OCI-M2 (cell line): Measurements from ENCODE around the gene MGAT4C.

Experiments used
- DNase-seq: peaks from one replicate; lab custom pipeline; 2025; ENCODE audit not compliant: unreplicated experiment; lab: John Stamatoyannopoulos, UW

MGAT4C gene

DNA sequence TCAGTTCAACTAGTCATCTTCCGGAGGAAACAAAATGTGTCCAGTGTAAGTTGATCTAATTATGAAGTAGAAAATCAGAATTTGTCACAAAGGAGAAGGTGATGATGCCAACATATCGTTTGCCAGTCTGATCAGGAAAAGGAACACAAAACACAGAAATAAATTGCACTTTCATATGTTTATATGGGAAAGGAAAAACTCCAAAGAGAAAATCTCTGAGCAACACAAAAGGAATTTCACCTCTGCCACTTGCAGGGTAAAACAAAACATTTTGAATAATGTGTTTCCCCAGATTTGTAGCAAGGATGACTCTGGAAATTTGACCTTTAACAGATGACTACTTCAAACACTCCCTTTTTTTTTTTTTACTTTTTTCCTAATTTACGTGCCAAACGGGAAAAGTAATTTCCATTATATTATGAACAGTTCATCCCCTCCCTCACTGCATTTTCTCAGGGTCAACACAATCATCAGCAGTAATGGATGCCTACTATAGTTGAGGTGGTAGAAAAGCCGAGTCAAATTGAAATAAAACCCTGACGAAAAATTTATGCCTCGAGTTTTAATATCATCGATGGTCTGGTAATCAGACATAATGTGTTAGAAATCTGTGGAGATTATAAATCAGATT is 25.6 kb downstream of the MGAT4C start:
- no peak for DNase-seq

DNA sequence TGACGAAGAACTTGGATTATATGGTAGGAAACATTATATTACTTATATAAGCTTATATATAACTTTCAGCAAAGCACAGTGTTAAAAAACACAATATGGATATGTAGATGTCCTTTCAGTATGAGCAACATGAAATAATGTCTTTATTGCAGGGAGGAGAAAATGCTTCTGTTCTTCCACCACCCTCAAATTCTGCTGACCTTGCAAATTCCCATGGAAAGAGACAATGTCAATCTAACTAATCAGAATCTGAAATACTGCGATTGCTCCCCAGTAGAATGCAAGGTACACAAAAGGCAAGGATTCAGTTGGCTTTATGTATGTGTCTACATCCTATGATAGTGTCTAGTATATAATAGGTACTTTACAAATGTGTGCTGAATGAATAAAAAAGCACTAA is 26.4 kb downstream of the MGAT4C start:
- DNase-seq: no peak

DNA sequence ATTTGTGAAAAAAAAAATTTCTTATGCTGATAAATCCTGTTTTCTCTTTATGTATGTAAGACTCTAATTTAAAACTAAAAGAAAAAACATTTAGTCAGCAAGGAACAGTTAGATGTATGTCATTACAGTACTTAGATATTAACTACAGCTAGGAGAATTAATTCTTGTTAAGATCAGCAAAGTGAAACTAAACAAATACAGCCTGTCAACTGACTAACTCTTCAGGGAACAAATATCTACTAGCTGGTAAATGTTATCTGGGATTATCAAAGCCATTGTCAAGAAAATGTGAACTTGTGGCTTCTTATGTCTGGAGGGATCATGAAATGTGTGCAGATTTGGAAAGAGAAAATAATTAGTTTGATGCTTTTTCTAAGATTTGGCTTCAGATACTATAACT is 27.5 kb downstream of the MGAT4C start:
- DNase-seq: no peak

DNA sequence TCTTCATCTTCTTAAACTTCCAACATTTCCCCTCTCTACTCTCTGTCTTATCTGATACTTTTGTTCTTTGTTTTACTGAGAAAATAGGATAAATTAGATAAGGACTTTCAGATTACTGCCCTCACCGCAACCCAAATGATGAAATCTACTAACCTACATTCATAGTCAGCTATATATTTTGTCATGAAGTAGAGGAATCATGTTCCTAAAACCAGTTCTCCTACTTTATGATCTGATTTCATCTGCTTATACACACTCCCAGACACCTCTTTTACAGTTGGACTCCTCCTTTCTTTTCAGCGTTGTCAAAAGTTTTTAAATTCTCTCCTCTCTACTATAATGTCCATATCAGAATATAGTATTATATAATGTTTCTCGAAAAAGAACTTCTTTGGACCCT is 29.7 kb downstream of the MGAT4C start:
- no peak for DNase-seq

DNA sequence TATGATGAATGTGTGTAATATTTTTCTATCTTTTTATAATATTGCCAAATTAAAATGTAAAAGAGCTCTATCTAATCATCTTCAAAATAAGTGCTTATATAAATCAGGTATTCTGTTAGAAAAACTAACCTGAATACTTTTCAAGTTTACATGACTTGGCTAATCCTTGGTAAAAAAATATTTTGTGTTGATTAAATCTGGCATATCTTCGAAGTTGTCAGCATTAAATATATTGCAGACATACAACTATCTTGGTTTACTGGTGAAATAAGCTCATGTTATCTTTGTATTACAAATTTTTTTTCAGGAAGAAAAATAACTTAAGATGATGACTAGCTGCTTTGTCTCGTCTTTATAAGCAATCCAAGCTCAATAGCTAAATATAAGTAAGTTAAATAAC is 39.6 kb downstream of the MGAT4C start:
- no peak for DNase-seq

DNA sequence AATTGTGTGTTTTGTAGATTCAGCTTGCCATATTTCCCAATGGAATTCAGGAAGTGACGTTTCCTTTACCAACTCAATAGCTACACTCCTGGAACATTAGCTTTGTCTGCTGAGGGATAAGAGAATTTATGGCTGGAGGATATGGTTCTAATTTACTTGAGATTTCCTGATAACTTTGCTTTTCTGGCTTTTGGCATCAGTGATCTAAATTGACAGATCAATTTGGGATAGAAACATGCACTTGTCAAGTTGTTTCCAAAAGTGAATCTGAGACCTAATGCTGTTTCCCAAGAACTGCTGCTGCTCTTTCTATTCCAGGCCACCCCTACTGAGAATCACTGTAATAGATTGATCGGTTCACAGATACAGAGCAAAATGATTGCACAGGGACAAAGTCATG is 43.2 kb downstream of the MGAT4C start:
- DNase-seq: no peak

DNA sequence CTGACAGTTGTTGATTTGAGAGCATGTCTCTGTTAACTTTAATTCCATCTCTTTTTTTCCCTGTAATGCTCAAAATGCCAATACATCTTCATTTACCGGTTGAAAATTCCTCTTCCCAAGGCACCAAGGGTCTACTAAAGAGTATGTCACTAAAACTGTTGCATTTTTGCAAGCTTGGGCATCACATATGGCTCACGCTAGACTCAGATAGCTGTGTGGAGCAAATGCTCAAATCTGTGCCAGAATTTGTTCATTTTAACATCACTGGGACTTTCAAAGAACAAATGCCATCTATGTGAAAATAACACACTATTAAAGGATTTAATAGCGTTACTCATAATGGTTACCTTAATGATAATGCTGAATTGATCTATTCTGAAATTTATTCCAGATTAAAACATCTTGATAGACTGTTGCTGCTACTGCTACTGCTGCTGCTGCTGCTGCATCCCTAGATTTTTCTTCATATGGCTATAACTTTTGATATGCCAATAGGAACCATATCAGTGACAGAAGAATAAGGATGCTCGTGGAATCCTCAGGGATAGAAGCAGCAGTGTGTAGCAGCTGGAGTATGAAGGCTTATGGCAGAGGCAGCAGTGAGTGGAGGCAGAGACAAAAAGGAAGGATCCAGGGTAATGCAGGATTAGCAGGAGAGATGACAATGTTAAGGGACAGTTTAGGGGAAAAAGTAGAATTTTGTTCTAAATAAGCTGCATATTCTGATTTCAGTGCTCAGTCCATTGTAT is 57.3 kb downstream of the MGAT4C start:
- no peak for DNase-seq

DNA sequence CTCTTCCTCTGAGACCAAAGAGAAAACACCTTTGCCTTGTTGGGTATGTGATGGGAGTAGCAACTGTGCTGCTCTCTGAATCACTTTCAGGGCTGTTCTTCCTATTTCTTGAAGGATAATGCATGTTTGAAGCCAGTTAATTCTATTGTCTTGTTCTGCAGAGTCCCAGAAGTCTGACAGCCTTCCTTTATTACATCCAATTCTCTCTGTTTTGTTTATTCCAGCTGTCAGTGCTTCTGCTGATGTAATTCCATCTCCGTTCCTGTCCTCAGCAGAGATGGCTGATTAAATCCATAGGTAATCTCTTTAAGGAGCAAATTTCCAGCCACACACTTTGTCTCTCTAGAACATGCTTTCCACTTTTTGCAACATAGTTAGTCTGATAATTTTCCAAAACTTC is 59.7 kb downstream of the MGAT4C start:
- DNase-seq: no peak

DNA sequence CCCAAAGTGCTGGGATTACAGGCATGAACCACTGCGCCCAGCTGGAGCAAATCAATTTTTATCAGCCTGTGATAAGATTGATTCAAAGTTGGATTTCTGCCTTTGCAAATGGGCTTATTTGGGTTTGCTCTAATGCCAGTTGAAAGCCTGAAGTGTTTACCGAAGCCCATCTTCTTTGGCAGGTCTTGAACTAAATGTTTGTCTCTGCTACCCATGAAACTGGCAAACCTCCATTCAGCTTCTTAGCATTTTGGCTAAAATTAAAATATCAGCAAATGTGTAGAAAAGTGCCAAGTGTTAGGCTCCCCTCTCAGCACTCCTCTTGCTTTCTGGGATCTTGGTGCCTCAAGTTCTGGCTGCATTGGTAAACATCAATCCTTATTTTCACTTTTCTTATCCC is 61.5 kb downstream of the MGAT4C start:
- DNase-seq: no peak

DNA sequence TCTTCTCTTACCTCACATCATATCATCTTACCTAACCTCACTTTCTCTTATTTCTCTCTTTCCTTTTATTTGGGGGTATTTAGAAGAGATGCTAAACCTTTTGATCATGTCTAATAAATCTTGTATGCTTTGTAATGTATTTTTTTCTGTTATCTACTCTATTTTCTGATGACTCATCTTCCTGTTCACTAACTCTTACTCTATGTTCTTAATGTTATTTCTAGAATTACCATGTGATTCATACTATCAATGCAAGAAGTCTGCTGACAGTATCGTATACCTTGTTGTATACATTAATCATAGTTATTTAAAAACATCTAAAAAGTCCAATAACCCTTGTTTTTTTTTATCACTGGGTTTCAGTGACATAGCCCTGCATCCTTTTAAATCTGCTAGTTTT is 62.3 kb downstream of the MGAT4C start:
- DNase-seq: no peak

DNA sequence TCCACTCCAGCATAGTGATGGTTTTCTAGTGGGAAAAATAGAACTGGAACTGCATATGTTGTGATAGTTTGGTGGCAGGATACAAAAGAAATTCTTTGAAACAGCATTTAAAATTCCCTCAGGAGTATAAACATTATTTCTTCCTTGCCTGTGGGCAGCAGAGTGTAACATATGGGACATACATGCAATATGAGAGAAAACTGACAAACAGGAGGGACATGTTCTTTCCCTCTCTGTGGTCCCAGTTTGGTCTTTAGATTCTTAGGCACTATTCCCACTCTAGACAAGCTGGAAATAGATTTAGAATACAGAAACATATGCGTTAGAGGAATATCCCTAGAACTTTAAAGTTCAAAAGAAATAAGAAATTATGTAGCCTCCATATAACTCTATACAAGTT is 68.0 kb downstream of the MGAT4C start:
- DNase-seq: no peak

DNA sequence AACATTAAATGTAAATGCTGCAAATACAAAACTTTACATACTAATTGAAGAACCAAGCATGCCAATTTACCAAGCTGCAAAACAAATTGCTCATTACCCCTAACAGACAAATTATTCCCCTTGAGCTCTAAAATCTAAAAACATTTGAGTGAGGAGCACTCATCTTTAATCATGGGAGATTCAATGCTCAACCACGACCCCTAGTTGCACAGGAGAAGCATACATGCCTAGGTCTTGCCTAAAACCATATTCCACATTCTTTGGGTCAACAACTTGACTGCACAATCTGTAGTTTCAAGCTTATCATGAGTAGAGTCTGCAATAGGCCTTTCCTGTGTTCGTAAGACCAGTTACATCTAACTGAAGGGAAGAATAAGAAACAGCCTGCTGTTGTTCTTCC is 69.7 kb downstream of the MGAT4C start:
- DNase-seq: no peak

DNA sequence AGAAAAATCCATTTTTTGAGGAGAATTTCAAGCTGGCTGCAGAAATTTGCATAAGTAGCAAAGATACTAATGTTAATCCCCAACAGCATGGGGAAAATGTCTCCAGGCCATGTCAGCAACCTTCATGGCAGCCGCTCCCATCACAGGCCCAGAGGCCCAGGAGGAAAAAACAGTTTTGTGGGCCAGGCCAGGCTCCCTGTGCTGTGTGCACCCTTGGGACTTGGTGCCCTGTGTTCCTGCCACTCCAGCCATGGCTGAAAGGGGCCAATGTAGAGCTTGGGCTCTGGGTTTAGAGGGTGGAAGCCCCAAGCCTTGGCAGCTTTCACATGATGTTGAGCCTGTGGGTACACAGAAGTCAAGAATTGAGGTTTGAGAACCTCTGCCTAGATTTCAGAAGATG is 76.3 kb downstream of the MGAT4C start:
- no peak for DNase-seq

DNA sequence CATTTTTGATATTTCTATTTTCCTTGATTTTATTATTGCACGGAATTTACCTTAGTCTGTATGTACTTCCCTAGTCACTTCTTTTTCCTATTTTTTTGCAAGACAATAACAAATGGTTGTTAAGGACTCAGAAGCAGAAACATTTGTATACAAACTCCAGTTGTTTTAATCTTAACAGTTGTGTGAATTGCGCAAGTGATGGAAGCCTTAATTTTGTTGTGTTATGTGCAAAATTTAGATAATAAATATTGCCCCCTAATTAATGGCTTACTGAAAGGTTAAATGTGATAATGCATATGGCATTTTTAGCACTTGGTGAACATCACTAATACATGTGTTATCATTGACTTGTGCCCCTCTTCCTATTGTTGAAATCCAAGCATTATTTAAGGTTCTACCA is 82.0 kb downstream of the MGAT4C start:
- DNase-seq: no peak

DNA sequence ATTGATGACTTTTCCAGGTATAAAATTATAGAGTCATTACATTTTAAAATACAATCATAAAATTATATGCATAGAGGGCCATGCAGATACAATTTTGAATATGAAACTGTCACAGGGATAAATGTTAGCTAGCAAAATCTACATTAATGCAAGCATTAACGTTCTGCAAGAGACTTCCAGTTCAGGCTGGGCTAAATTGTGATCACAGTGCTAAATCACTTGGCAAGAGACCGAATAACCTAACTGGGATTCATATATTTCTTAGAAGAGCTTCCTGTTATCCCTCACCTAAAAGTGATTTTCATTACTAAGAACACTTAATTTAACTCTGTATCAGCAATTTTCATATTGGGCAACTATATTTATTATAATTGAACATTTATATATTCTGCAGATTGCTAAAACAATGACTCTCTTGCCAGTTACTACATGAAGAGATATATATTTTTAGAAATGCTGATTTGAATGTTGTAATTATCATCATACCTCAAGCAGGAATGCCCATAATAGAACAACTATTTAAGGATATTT is 83.2 kb downstream of the MGAT4C start:
- DNase-seq: no peak

DNA sequence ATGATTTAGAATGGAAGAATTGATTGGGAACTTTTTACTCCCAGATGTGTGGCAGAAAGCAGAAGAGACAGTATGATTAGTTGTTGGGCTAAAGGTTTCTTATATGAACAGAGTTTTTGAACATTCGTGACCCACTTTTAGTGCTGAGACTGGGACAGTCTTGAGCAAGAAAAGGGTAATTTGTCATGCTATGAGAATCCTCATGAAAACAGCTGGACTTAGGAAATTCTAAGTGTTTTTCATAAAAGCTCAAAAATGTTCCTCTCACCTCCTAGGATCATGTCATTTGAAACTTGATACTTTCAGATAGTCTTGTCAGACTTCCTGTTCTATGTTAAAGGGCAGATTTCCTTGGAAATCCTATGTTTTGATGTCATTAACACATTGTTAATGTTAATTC is 86.1 kb downstream of the MGAT4C start:
- no peak for DNase-seq

DNA sequence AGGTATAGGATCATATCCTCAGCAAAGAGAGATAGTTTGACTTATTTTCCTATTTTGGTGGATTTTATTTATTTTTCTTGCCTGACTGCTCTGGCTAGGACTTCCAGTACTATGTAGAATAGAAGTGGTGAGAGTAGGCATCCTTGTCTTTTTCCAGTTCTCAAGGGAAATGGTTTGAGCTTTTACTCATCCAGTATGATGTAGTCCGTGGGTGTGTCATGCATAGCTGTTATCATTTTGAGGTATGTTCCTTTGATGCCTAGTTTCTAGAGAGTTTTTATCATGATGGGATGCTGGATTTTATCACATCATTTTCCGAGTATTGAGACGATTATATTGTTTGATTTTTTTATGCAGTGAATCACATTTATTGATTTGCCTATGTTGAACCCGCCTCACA is 97.2 kb downstream of the MGAT4C start:
- DNase-seq: no peak

DNA sequence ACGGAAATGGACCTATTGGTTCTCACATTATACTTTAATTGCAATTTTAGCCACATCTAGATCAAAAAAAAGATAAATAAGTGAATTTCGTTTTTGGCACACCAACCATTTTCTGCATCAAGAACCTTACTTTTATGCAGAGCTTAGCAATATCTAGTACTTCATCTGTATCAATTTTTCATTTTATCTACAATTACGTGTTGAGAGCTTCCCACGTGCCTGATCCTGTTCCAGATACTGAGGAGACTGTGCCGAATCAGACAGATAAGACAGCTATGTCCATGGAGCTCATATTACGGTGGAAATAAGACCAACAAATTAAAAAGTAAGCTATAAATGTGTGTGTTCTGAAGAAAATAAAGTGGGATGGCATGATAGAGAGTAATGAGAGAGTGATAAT is 101.6 kb downstream of the MGAT4C start:
- DNase-seq: no peak

DNA sequence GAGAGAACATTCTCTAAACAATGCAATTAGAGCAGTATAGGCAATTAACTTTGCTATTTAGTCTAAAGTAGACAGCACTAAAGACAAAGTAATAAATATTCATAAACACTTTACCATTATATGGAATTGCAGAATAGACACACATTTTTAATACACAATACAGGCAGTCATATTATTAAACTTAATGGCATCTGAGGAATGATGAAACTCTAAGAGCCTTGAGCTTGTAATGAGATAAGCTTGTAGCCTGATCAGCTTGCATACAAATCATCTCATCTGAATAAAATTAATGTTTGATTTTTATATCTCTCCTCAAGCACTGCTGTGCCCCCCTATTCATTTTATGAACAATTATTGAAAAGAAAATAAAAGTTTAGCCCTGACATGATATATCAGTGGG is 107.6 kb downstream of the MGAT4C start:
- no peak for DNase-seq

DNA sequence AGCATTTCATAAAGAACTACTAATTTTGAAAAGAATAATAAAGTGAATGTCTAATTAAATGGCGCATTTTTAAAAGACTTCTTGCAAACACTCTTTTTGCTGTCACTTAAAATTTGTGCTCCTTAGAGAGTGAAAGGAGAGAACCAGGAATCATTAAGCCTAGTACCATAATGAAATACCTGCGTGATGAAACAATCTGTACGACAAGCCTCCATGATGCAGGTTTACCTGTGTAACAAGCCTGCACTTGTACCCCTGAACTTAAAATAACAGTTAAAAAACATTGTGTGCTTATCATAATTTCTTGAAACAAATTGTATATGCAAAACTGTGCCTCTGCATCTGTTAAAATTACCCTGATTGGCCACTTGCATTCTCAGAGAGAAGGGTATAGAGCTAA is 108.1 kb downstream of the MGAT4C start:
- DNase-seq: no peak

DNA sequence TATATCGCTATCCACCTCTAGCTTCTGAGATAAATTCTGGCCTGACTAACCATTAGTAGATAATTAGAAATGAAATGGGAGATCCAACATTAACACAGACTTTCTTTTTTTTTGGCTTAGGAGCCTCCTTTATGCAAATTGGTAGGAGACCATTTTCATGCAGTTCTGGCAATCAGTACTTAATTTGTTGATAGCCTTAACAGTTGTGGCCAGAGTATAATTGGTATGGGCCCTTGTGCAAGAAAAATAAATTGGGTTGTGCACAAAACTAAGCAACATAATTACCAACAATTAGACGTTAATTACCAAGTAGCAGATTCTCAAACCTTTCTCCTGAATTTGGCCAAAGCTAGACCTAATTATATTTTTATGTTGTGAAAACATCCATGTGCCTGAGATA is 111.0 kb downstream of the MGAT4C start:
- DNase-seq: no peak

DNA sequence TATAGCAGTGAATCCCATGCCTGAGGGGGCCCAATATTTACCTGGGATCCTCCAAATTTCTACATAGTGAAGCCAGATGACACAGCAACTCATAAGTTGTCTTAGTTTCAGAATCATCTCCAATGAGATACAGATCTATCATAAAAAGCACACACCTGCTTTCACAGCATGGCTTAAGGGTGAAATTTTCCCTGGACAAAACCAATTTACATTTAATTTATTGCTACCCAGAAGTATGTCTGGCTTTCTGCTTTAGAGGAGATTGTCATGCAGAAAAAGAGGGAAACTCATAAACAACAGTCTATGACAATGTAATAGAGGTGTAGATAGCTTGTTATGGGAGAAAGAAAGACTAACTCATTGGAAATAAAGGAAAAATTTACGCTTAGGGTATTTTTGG is 113.0 kb downstream of the MGAT4C start:
- DNase-seq: no peak

DNA sequence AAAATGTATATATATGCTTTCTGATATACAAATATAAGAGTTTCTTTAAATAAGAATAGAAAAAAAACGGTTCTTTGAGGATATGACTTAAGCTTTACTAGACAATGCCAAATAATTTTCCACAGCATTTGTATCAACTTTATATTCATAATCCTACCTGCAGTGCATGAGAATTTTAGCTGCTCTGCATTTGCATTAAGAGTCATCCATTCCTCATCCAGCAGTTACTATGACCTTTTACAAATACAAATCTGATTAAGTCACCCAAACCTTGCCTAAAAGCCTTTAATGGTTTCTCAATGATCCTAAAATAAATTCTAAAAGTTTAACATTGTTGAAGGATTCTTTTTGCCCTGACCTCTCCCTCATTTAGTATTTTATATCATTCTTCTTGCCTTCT is 116.5 kb downstream of the MGAT4C start:
- no peak for DNase-seq
